Sigmoid colon (tissue), 4 donors: ENCODE data around the gene VRTN.

Source experiments
- CTCF ChIP-seq, 4 experiments: fragments of 450-650 bp in 3 of 4; fragments of 200-600 bp in 1 of 4; IDR thresholded peaks; one replicate each; pipeline ENCODE4 v1.5.1; 2016 to 2019; ENCODE audit warnings: antibody characterized with exemption in 4 of 4, mild to moderate bottlenecking in 3 of 4, moderate library complexity in 2 of 4
- POLR2AphosphoS5 ChIP-seq, 4 donors: sonication (generic); formaldehyde crosslinking; IDR thresholded peaks; one replicate each; pipeline ENCODE4 v1.6.1; 2017; ENCODE audit warnings: antibody characterized with exemption in 4 of 4

GRCh38 chr14:74391479-74391878, 43.2 kb downstream of the VRTN start:
- no peak for TF ChIP-seq CTCF (IDR thresholded peaks at IDR 0.05)
- no peak for TF ChIP-seq POLR2AphosphoS5 (IDR thresholded peaks at IDR 0.05)
